ENCODE measurements around the gene FABP2.

GRCh38 chr4:119310826-119311225 lies 11.1 kb downstream of the FABP2 start:
- TF ChIP-seq CTCF (conservative IDR thresholded peaks at IDR 0.05; ENCODE audit: low read depth in 2 of 2) (no peak), POLR2AphosphoS5 (IDR thresholded peaks at IDR 0.05; ENCODE audit: low read depth) (no peak), REST (IDR thresholded peaks at IDR 0.05; ENCODE audit: unreplicated experiment) (no peak)
